ENCODE results near the gene ACBD6.
"Not testable (repeated sequence)": the region's sequence is repeated elsewhere in the genome, so short reads cannot be mapped to it uniquely, and the experiment has no call there.

The ACBD6 gene

GRCh38 chr1:180502361-180503279, at the start of gene ACBD6:
TSS of gene ACBD6 (minus strand) at chr1:180502577. CDS start at chr1:180502266, 311 bp downstream.
- DNase-seq = peak; percentile 74

DNA sequence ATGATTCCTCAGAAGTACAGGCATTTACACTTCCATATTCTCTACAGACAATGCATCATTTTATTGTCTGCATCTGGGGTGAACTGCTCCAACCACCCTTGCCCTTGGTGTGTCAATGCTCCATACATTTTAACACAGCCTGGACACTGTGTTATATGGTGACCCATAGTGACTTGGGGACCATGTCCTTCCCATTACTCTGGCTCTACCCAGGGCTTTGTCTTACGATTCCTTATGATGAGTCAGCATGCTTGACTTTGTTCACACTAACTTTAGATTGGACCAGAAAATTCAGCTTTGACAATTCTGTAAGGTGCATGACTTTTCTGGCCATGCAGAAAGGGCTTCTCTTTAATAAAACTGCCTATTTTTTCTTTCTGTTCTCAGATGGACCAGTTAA, 49.6 kb upstream of the ACBD6 start:
- no peak for DNase-seq

DNA sequence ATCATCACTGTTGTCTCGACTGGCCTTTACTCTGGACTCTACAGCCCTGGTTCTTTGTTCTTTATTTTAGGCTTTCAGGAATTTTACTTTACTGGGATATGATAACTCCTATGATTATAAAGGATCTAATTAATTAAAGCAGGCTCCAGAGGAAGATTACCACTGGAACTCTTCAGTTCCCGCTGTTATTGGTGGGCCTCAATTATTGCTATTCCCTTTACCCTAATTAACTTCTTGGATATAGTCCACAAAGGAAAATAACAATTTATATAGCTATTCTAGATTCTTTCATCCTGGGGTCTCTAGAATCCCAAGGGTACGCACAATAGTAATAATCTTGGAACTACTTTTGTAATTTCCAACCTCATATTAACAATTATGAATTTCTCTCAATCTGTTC, 47.9 kb upstream of the ACBD6 start:
- DNase-seq = no peak

DNA sequence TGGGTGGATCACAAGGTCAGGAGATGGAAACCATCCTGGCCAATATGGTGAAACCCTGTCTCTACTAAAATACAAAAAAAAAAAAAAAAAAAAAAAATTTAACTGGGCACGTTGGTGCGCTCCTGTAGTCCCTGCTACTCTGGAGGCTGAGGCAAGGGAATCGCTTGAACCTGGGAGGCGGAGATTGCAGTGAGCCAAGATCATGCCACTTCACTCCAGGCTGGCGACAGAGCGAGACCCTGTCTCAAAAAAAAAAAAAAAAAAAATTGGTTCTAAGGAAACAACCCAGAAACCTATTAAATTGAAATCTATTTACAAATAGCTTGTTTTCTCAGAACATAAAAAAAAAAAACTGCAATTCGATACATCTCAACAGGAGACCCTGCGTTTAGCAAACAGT, 47.4 kb upstream of the ACBD6 start:
- DNase-seq = not testable (repeated sequence)

DNA sequence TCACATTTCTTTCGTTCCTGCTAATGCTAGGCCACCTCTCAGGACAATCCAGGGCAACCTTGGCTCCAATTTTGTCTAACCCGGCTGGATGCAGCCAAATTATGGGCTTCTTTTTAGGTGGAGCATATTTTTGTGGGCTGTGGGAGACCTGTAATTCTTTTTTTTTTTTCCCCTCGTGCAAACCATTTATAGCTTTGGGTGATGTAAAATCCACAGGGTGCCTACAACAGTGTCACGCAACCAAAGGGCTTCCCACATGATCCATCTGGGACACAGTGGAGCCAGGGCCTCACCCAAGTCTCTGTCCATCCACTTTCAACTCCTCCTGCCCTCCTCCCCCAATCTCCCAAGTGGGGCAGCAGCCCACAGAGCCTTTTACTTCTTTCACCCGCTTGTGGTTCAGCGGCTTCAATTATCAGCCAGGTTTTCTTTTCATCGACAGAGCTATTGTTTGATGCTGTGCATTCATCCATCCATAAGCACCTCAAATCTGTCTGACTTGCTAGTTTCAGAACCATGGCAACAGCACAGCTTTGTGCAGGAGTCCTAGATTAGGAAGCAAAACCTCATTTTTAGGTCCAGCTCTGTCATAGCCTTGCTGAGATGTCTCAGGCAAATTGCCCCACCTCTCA, 46.4 kb upstream of the ACBD6 start:
- DNase-seq = no peak

- no peak for DNase-seq
Measured at GRCh38 chr1:180545991-180546390, 43.6 kb upstream of the ACBD6 start.

DNA sequence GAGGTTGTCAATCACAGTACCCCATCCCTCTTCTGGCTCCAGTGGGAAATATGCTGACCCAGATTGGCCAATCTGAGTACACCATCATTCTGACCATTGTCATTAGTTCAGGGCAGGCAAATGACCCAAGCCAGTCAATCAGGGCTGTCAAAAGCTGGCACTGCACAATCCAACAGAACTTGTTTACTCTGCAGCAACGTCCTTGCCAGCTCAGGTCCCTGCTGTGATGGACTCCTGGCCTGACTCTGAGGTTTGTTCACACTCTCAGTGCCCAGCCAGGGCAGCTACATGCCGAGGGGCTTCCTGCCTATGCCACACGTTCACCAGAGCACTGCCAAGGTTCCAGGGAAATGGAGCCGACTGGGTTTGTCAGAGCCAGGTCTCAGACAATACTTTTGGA, 41.7 kb upstream of the ACBD6 start:
- DNase-seq = no peak

- no peak for DNase-seq
Measured at GRCh38 chr1:180542838-180543145, 40.4 kb upstream of the ACBD6 start.

DNA sequence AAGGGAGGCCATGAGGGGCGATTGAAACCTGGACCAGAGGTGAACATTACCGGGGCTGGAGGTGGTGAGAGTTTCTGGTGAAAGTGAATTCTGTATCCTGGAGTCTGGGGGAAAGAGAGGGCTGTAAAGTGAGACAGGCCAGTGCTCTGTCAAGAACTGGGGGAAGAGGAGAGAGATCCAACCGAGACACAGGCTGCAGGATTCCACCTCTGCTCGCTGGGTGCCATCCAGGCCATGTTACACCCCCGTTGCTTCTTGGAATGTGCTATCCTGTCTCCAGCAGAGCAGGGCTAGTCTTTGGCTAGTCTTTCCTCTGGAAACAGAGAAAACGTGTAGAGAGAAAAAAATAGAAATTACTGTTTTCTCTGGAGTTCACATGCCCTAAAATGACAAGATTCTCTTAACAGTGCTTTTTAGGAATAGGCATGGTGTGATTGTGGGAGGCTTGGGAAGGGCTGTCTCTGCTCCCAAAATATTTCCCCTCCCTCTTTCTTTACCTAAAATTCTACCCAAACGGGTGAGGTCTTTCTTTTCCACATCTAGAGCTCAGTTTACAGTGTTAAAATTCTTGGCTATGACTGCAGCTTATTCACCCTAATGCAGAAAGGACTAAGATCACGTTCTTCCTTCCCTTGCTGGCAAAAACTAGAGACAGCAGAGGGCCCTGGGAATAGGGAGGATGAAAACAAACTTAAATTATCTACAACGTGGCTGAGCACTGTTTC, 39.9 kb upstream of the ACBD6 start:
- no peak for DNase-seq

GRCh38 chr1:180540697-180541594, 38.6 kb upstream of the ACBD6 start:
- DNase-seq = no peak

- no peak for DNase-seq
Measured at GRCh38 chr1:180539136-180539535, 36.8 kb upstream of the ACBD6 start.

GRCh38 chr1:180536821-180537372, 34.5 kb upstream of the ACBD6 start:
- no peak for DNase-seq

- DNase-seq = no peak
Measured at GRCh38 chr1:180535418-180535999, 33.1 kb upstream of the ACBD6 start.

DNA sequence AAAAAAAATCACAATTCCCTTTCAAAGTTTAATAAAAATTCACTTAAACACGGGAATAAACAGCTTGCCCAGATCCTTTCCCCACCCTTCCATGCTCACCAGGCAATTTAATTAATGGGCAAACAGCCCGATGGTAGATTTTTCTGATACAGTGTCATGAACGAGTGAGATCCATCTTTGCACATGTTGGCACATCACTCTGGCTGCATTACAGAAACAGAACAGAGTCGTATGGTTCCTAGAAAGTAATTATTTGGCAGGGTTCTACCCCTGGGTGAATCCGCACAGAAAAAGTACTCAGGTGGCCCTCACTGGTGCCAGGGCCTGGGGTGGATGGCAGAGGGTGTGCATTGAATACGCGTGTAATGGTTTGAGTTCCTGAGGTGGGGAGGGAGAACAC, 31.8 kb upstream of the ACBD6 start:
- DNase-seq = no peak

DNA sequence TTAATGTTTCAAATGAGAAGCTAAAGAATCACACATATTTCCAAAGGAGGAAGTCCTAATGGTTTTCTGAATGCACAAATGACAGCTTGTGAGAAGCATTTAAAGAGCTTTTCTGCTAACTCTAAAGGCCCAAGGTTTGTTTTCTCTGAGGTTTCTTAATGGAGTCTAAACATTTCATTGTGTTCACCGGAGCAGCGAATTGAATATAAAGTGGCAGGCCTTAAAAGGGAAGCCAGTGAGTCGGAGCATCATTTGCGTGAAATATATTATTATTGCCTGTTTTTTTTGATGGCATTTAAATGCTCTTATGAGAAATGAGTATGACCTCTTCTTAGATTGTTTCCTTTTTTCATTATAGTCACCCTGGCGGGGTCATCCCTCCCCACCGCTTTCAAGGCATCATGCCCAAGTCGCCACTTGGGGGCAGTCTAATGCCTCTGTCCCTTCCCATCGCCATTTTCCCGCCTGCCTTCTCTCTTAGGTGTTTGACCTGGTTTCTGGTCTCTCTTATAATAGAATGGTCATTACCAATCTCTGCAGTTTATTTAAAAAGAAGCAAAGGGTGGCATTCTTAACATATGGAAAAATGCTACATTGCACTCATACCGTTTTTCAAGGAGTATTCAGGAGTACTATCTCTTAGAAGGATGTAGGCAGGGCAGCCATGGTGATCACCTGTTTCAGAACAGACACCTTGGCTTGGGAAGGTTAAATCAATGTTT, 31.1 kb upstream of the ACBD6 start:
- peak; percentile 9 for DNase-seq

- DNase-seq = no peak
Measured at GRCh38 chr1:180532854-180533253, 30.5 kb upstream of the ACBD6 start.

DNA sequence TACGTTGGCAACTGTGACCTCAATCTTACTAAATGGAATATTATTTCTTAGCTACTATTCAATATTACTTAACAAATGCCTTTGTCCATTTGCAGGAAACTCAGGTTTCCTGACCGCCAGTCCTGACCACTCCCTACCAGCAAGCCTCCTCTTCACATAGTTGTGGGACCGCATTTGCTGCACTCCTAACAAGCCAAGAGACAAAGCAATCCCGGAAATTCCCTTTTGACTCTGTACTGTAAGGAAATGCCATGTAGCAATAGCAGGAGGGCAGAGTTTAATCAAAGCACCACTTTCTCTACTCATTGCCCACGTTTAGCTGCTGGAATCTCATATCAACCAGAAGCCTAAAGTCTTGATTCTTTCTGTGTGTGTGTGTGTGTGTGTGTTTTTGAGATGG, 28.1 kb upstream of the ACBD6 start:
- no peak for DNase-seq

- DNase-seq = no peak
Measured at GRCh38 chr1:180528868-180529470, 26.6 kb upstream of the ACBD6 start.

DNA sequence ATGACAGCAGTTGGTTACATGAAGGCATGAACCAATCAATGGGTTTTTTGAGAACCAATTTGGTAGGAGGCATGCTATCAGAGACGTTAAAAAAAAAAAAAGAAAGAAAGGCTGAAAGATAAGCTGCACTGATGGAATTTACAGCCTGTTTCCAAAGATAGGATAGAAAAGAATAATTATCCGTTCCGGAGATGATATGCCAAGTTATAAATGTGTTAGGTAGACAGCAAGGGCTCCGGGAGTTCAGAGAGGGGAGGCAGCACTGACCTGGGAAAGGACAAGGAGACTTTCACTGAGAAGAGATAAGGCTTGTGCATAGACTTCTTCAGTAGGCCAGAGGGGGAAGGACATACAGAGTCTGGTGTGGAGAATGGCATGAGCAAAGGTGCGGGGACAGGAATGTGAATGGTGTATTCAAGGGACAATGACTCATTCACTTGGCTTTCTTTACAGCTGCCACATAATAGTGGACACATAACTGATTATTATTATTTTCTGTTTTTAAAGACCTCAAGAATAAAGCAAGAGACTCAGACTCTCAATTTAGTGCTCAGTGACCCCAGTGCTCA, 24.8 kb upstream of the ACBD6 start:
- no peak for DNase-seq

- no peak for DNase-seq
Measured at GRCh38 chr1:180525715-180526039, 23.3 kb upstream of the ACBD6 start.
